ENCODE data around the gene CHST3. TPM values are rescaled to one million over a fixed set of nuclear protein-coding genes. Genes with fewer than 3 reads are reported as not detected.

Gene CHST3
- total and polyA plus RNA-seq, 8 donors: 10.3 to 20.1 (median 11.6) TPM

DNA sequence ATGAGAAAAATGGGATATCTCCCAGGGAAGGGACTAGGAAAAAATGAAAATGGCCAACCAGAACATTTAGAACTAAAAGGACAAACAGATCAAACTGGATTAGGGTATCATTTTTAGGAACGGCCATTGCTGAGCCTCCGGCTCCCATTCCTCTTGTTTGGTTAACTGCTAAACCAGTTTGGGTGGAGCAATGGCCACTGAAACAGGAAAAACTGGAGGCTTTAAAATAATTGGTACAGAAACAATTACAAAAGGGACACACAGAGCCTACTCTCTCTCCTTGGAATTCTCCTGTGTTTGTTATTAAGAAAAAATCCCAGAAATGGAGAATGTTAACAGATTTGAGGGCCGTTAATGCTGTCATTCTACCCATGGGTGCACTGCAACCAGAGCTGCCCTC is 4.7 kb upstream of the CHST3 start:
- Histone ChIP-seq H3K27ac (no peak overlapping the region), H3K9me3 (peaks cover 0 to 21% of the 10 kb centered on the region in 2 donors), H3K4me1 (peaks cover 0 to 21% of the 10 kb centered on the region in 2 donors), H3K4me3 (no peak overlapping the region), H3K27me3 (peaks cover 0 to 25% of the 10 kb centered on the region in 2 donors), H3K36me3 (no peaks in the 10 kb centered on the region)
- DNase-seq (no peak), ATAC-seq (no peak)
- intact Hi-C loops (cut with DNase I): loop anchor here in 1 of 2 donors (5.0 kb wide), 1 partner anchor 88 kb away; no protein-coding TSS in a partner anchor
- TF ChIP-seq, protein P1, sequence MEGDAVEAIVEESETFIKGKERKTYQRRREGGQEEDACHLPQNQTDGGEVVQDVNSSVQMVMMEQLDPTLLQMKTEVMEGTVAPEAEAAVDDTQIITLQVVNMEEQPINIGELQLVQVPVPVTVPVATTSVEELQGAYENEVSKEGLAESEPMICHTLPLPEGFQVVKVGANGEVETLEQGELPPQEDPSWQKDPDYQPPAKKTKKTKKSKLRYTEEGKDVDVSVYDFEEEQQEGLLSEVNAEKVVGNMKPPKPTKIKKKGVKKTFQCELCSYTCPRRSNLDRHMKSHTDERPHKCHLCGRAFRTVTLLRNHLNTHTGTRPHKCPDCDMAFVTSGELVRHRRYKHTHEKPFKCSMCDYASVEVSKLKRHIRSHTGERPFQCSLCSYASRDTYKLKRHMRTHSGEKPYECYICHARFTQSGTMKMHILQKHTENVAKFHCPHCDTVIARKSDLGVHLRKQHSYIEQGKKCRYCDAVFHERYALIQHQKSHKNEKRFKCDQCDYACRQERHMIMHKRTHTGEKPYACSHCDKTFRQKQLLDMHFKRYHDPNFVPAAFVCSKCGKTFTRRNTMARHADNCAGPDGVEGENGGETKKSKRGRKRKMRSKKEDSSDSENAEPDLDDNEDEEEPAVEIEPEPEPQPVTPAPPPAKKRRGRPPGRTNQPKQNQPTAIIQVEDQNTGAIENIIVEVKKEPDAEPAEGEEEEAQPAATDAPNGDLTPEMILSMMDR (IDR thresholded peaks at IDR 0.05): no peak

DNA sequence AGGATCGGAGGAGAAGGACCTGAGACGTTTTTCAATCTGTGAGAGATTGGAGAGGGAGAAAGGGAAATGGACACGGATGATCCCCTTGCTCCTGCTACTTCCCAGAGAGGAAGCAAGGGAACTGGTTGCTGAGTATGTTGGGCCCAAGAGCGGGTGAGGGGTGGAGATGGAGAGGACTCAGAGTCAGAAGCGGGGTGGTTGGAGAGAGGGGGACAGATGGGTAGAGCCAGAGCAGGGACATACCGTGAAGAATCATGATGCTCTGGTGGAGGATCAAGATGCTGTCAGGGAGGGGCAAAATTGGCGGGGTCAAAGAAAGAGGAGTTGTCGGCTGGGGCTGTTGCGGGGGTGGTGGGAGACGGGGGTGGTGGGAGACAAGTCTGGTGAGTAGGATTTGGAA is 2.4 kb upstream of the CHST3 start:
- Histone ChIP-seq H3K36me3 (no peaks in the 10 kb centered on the region), H3K4me3 (no peak overlapping the region), H3K27ac (no peak overlapping the region), H3K4me1 (peaks cover 12 to 25% of the 10 kb centered on the region in 2 donors), H3K27me3 (peaks cover 0 to 42% of the 10 kb centered on the region in 2 donors), H3K9me3 (no peaks in the 10 kb centered on the region)
- TF ChIP-seq, protein P1 (IDR thresholded peaks at IDR 0.05): no peak
- DNase-seq (no peak), ATAC-seq (no peak)
- intact Hi-C loops (cut with DNase I): loop anchor here in 1 of 2 donors (10.0 kb wide), 1 partner anchor 373 kb away; no protein-coding TSS in a partner anchor

DNA sequence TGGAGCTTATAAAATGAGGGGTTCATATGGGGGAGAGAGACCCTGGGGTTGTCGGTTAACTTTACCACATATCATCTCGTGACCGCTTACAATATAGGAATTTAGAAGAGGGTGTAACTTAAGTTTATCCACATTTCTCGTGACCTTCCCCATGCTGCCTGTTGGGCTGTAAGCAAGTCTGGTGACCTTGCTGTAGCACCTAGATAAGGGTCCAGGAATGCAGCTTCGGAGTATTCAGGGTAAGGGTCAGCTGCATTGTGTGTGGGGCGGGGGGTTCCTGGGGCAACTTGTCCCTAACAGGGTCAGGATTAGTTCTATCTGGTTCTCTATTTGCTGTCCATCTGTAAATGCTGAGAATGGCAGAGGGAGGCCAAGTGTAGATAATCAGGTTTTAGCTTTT is 1.3 kb upstream of the CHST3 start:
- no peaks in the 10 kb centered on the region for H3K9me3 ChIP-seq
- H3K36me3 ChIP-seq: no peaks in the 10 kb centered on the region
- peaks cover 0 to 42% of the 10 kb centered on the region in 2 donors for H3K27me3 ChIP-seq
- DNase-seq (no peak), ATAC-seq (no peak)
- no peak overlapping the region for H3K4me3 ChIP-seq
- H3K4me1 ChIP-seq: peaks cover 12 to 25% of the 10 kb centered on the region in 2 donors
- intact Hi-C loops (cut with DNase I): loop anchor here in 1 of 2 donors (10.0 kb wide), 1 partner anchor 372 kb away; no protein-coding TSS in a partner anchor
- H3K27ac ChIP-seq: no peak overlapping the region
- TF ChIP-seq, protein P1 (IDR thresholded peaks at IDR 0.05): no peak

DNA sequence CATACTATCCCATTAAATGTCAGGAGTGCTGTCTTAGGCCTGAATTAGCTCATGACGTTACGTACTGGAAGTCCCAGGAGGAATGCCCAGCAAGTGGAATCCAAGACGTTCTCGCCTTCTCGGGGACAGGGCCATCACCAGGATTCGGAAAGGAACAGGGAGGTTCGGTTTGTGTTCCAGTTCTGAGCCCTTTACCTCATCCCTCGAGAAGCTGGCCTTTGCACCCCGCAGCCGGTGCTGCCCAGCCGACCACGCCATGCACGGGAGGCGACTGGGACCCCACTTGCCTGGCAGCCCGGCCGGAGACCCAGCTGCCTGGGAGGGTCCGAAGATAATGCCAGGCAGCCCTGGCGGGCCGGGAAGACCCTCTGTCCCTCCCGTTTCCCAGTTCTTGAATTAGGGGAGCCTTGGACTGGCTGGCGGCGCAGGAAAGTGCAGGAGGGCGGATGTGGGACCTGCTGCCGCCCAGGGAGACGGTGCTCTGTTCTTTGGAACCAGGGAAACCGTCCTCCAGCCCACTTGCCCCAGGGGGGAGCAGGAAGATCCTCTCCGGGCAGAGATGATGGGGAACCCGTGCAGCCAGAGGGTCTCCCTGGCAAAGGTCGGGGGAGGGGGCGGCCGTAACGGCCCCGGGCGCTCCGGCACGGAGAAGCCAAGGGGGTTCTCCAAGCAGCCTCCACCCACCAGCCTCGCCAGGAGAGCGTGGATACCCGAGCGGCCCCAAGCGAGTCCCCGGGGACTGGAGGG is 671 bp upstream of the CHST3 start:
- peak overlapping the region; percentile 78 to 82 for H3K27ac ChIP-seq
- ATAC-seq: peak; percentile 5
- peak overlapping the region; percentile 47 to 59 for H3K4me3 ChIP-seq
- no peak for DNase-seq
- no peaks in the 10 kb centered on the region for H3K9me3 ChIP-seq
- TF ChIP-seq, protein P1 (IDR thresholded peaks at IDR 0.05): no peak
- H3K36me3 ChIP-seq: no peaks in the 10 kb centered on the region
- intact Hi-C loops (cut with DNase I): loop anchor here in 1 of 2 donors (10.0 kb wide), 1 partner anchor 371 kb away; no protein-coding TSS in a partner anchor
- H3K27me3 ChIP-seq: peaks cover 0 to 42% of the 10 kb centered on the region in 2 donors
- H3K4me1 ChIP-seq: peaks cover 12 to 29% of the 10 kb centered on the region in 2 donors

Data from left lung (tissue), 10 donors.